GM21528 (cell line): Measurements from ENCODE around the gene RPLP2.

Experiments
- ATAC-seq: cut with Tn5 transposase; IDR thresholded peaks from one replicate; pipeline ENCODE4 v1.9.1; 2021; ENCODE audit warnings: mild to moderate bottlenecking, moderate library complexity; ENCODE audit not compliant: unreplicated experiment, low FRiP score

Gene RPLP2

GRCh38 chr11:833114-833791, 23.5 kb downstream of the RPLP2 start:
- ATAC-seq, result no peak

- ATAC-seq, result no peak
Observed at GRCh38 chr11:833849-834311, 24.1 kb downstream of the RPLP2 start.

- ATAC-seq, result no peak
Observed at GRCh38 chr11:834371-835316, 24.9 kb downstream of the RPLP2 start.

- no peak for ATAC-seq
Observed at GRCh38 chr11:836274-836673, 26.5 kb downstream of the RPLP2 start.

GRCh38 chr11:836700-837099, 26.9 kb downstream of the RPLP2 start:
- ATAC-seq, result no peak

- no peak for ATAC-seq
Observed at GRCh38 chr11:837189-837989, 27.6 kb downstream of the RPLP2 start.

- no peak for ATAC-seq
Observed at GRCh38 chr11:837990-838307, 28.2 kb downstream of the RPLP2 start.

GRCh38 chr11:838441-839279, 28.9 kb downstream of the RPLP2 start:
- no peak for ATAC-seq

- no peak for ATAC-seq
Observed at GRCh38 chr11:839280-839623, 29.5 kb downstream of the RPLP2 start.

- no peak for ATAC-seq
Observed at GRCh38 chr11:839875-840617, 30.3 kb downstream of the RPLP2 start.

- ATAC-seq, result peak; percentile 30
Observed at GRCh38 chr11:841981-842369, 32.2 kb downstream of the RPLP2 start.

GRCh38 chr11:842370-843002, 32.7 kb downstream of the RPLP2 start, which contains the start of the genes POLR2L and TSPAN4:
Gene POLR2L (minus strand): TSS chr11:842529. CDS start chr11:842508, 21 bp downstream.
Gene TSPAN4 (plus strand): TSS chr11:842852. CDS start chr11:850305, 7,453 bp downstream.
- peak; percentile 57 for ATAC-seq

- peak; percentile 1 for ATAC-seq
Observed at GRCh38 chr11:843086-843734, 33.4 kb downstream of the RPLP2 start.

GRCh38 chr11:843818-844692, 34.3 kb downstream of the RPLP2 start:
- ATAC-seq, result no peak

GRCh38 chr11:844693-845644, 35.2 kb downstream of the RPLP2 start:
- ATAC-seq, result no peak

GRCh38 chr11:845872-846495, 36.2 kb downstream of the RPLP2 start:
- ATAC-seq, result no peak
